Trophoblast cell (in vitro differentiated cells and primary cell): ENCODE data around the gene PRR5.

Source experiments
- DNase-seq, 2 donors: peaks; one replicate each; pipeline ENCODE4 v3.0.0-alpha.2; 2016
- H2AFZ ChIP-seq: 2 replicates; pipeline ENCODE4 v1.6.1; 2013; ENCODE audit warnings: low read length, moderate library complexity, mild to moderate bottlenecking; ENCODE audit not compliant: insufficient read depth, poor library complexity
- H2AK5ac ChIP-seq: 2 replicates; pipeline ENCODE4 v1.6.1; 2013; ENCODE audit warnings: mild to moderate bottlenecking, low read length
- H2BK120ac ChIP-seq: 2 replicates; pipeline ENCODE4 v1.6.1; 2013; ENCODE audit warnings: low read length, mild to moderate bottlenecking, moderate library complexity; ENCODE audit not compliant: insufficient read depth, poor library complexity
- H2BK12ac ChIP-seq: 2 replicates; pipeline ENCODE4 v1.6.1; 2013; ENCODE audit warnings: mild to moderate bottlenecking, low read length, moderate library complexity
- H2BK5ac ChIP-seq: 2 replicates; pipeline ENCODE4 v1.6.1; 2013; ENCODE audit warnings: low read length, low read depth, moderate library complexity, mild to moderate bottlenecking; ENCODE audit not compliant: poor library complexity
- H3K14ac ChIP-seq: 2 replicates; pipeline ENCODE4 v1.6.1; 2013; ENCODE audit warnings: mild to moderate bottlenecking, low read length
- H3K18ac ChIP-seq: 2 replicates; pipeline ENCODE4 v1.6.1; 2013; ENCODE audit warnings: mild to moderate bottlenecking, low read length
- H3K23ac ChIP-seq: 2 replicates; pipeline ENCODE4 v1.6.1; 2013; ENCODE audit warnings: low read length
- H3K27ac ChIP-seq: 2 replicates; pipeline ENCODE4 v1.5.1; 2013; ENCODE audit warnings: low read depth, mild to moderate bottlenecking, inconsistent platforms, low read length, moderate library complexity
- H3K27me3 ChIP-seq: 2 replicates; pipeline ENCODE4 v1.6.1; 2013; ENCODE audit warnings: inconsistent platforms, mild to moderate bottlenecking, low read length, moderate library complexity; ENCODE audit not compliant: insufficient read depth
- H3K36me3 ChIP-seq, 2 experiments: 1 replicate in 1 of 2; 2 replicates in 1 of 2; pipeline ENCODE4 v1.6.1; 2013; ENCODE audit warnings: low read length in 2 of 2, mild to moderate bottlenecking in 2 of 2, moderate library complexity in 1 of 2; ENCODE audit not compliant: insufficient read depth in 2 of 2, control insufficient read depth in 1 of 2
- H3K4ac ChIP-seq: 2 replicates; pipeline ENCODE4 v1.6.1; 2013; ENCODE audit warnings: low read depth, mild to moderate bottlenecking, low read length, moderate library complexity
- H3K4me1 ChIP-seq, 2 experiments: 1 replicate in 1 of 2; 2 replicates in 1 of 2; pipeline ENCODE4 v1.6.1; 2013; ENCODE audit warnings: low read length in 2 of 2, mild to moderate bottlenecking in 2 of 2, moderate library complexity in 1 of 2; ENCODE audit not compliant: insufficient read depth in 2 of 2, control insufficient read depth in 1 of 2
- H3K4me2 ChIP-seq: 2 replicates; pipeline ENCODE4 v1.6.1; 2013; ENCODE audit warnings: inconsistent platforms, mild to moderate bottlenecking, low read length, moderate library complexity
- H3K4me3 ChIP-seq: 2 replicates; pipeline ENCODE4 v1.5.1; 2013; ENCODE audit warnings: mild to moderate bottlenecking, low read depth, low read length, inconsistent platforms
- H3K79me1 ChIP-seq: one replicate; pipeline ENCODE4 v1.6.1; 2013; ENCODE audit warnings: low read length
- H3K79me2 ChIP-seq: 2 replicates; pipeline ENCODE4 v1.6.1; 2013; ENCODE audit warnings: low read length, mild to moderate bottlenecking; ENCODE audit not compliant: control insufficient read depth, insufficient read depth, poor library complexity
- H3K9ac ChIP-seq: 2 replicates; pipeline ENCODE4 v1.6.1; 2013; ENCODE audit warnings: mild to moderate bottlenecking, low read length
- H3K9me3 ChIP-seq: 2 replicates; pipeline ENCODE4 v1.6.1; 2013; ENCODE audit warnings: low read depth, mild to moderate bottlenecking, control low read depth, inconsistent platforms, low read length; ENCODE audit not compliant: insufficient read depth
- H4K12ac ChIP-seq: 2 replicates; pipeline ENCODE4 v1.6.1; 2013; ENCODE audit warnings: low read depth, mild to moderate bottlenecking, low read length, moderate library complexity
- H4K8ac ChIP-seq: 2 replicates; pipeline ENCODE4 v1.6.1; 2013; ENCODE audit warnings: low read depth, mild to moderate bottlenecking, low read length, moderate library complexity
- H4K91ac ChIP-seq: one replicate; pipeline ENCODE4 v1.6.1; 2013; ENCODE audit warnings: low read depth, mild to moderate bottlenecking, low read length, moderate library complexity
- WGBS: extraction: QIAGEN DNeasy Blood & Tissue Kit; methylation state at CpG from one replicate; pipeline ENCODE4 v1.1.7; 2013; ENCODE audit warnings: missing lambda C conversion rate; ENCODE audit not compliant: insufficient read length, insufficient coverage; ENCODE audit errors: extremely low coverage; 5-methylcytosine and 5-hydroxymethylcytosine counted together

The PRR5 gene

DNA sequence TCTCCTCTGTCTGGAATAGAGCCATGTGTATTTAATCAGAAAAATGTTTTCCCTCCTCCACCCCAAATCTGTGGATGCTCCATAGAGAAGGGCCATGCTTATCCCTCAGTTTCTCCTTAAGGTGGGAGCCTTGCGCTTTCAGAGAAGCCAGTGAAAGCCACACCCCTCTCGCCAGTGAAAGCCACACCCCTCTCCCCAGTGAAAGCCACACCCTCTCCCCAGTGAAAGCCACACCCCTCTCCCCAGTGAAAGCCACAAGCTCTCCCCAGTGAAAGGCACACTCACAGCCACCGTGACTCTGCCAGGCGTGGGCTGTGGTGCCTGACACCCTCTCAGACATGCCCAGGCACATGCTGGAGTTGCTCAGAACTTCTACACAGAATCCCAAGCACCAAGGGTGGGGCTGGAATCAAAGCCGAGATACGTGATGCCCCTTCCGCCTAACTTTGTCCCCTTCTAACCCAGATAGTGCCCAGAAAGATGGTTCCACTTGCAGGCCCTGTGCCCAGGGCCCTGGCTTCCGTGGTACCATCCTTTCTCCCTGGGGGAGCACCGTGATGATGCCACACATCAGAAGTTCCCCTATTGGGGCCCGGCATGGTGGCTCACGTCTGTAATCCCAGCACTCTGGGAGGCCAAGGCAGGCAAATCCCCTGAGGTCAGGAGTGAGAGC is 16.5 kb upstream of the PRR5 start:
- peak overlapping the region; percentile 4 for H3K14ac ChIP-seq
- WGBS, result no CpG with 5 or more reads among the region's 11 CpGs
- DNase-seq, result peak in 1 of 2 donors; percentile 15
- no peak overlapping the region for H3K27ac ChIP-seq
- no peak overlapping the region for H3K4me3 ChIP-seq
- H4K8ac ChIP-seq, result peak overlapping the region; percentile 44
- no peaks in the 10 kb centered on the region for H3K27me3 ChIP-seq
- peak overlapping the region; percentile 34 for H2BK12ac ChIP-seq
- peaks cover 25 to 28% of the 10 kb centered on the region in 2 experiments for H3K4me1 ChIP-seq
- H3K79me1 ChIP-seq, result peaks cover 18% of the 10 kb centered on the region
- peak overlapping the region; percentile 37 for H3K18ac ChIP-seq
- peak overlapping the region; percentile 1 for H2BK5ac ChIP-seq
- H4K12ac ChIP-seq, result no peak overlapping the region
- H2AK5ac ChIP-seq, result peak overlapping the region; percentile 14
- no peak overlapping the region for H2AFZ ChIP-seq
- H3K4me2 ChIP-seq, result no peak overlapping the region
- no peak overlapping the region for H3K4ac ChIP-seq
- H3K23ac ChIP-seq, result no peak overlapping the region
- no peak overlapping the region for H3K9ac ChIP-seq
- no peaks in the 10 kb centered on the region for H3K36me3 ChIP-seq
- no peaks in the 10 kb centered on the region for H3K9me3 ChIP-seq
- peak overlapping the region; percentile 3 for H2BK120ac ChIP-seq
- peak overlapping the region; percentile 36 for H4K91ac ChIP-seq
- no peaks in the 10 kb centered on the region for H3K79me2 ChIP-seq

DNA sequence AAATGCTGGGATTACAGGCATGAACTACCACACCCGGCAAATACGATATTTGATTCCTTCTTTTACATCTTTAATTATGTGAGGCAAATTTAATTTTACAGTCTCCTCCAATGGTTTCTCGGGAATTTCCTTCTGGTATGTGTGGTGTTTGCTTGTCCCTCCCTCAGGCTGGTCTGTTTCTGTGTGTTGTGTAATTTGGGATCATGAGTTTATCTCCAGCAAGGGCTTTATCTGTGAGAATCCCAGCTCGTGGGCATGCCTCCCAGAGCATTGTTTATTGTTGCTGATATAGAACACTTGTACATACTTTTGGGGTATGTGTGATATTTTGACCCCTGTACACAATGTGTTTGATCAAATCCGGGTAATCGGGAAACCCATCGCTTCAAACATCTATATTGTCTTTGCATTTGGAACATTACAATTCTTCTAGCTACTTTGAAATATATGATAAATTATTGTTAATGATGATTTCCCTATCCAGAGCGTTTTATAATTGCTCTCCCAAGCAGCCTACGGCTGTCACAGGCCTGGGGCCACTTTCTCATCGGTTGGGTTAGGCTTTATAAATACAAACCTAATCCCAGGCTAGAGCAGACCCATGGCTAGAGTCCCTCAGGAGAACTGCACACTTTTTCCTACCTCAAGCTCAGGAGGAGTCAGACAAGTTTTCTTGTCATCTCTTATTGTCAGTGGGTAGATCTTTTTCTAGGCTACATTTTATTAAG is 15.0 kb upstream of the PRR5 start:
- no CpG with 5 or more reads among the region's 10 CpGs for WGBS
- H3K4me1 ChIP-seq, result peaks cover 30 to 40% of the 10 kb centered on the region in 2 experiments
- no peak overlapping the region for H3K18ac ChIP-seq
- no peak overlapping the region for H3K4ac ChIP-seq
- no peaks in the 10 kb centered on the region for H3K9me3 ChIP-seq
- H2AK5ac ChIP-seq, result no peak overlapping the region
- H3K23ac ChIP-seq, result no peak overlapping the region
- H4K8ac ChIP-seq, result no peak overlapping the region
- no peak overlapping the region for H2AFZ ChIP-seq
- H2BK120ac ChIP-seq, result no peak overlapping the region
- H3K4me2 ChIP-seq, result no peak overlapping the region
- no peak overlapping the region for H4K12ac ChIP-seq
- H3K14ac ChIP-seq, result no peak overlapping the region
- H3K27ac ChIP-seq, result peak overlapping the region; percentile 64
- H3K79me2 ChIP-seq, result peaks cover 2% of the 10 kb centered on the region
- H2BK12ac ChIP-seq, result no peak overlapping the region
- H3K36me3 ChIP-seq, result no peaks in the 10 kb centered on the region
- H3K79me1 ChIP-seq, result peaks cover 25% of the 10 kb centered on the region
- H4K91ac ChIP-seq, result no peak overlapping the region
- H3K4me3 ChIP-seq, result no peak overlapping the region
- peak; percentile 85 to 94 for DNase-seq
- H3K27me3 ChIP-seq, result no peaks in the 10 kb centered on the region
- H3K9ac ChIP-seq, result no peak overlapping the region
- no peak overlapping the region for H2BK5ac ChIP-seq

DNA sequence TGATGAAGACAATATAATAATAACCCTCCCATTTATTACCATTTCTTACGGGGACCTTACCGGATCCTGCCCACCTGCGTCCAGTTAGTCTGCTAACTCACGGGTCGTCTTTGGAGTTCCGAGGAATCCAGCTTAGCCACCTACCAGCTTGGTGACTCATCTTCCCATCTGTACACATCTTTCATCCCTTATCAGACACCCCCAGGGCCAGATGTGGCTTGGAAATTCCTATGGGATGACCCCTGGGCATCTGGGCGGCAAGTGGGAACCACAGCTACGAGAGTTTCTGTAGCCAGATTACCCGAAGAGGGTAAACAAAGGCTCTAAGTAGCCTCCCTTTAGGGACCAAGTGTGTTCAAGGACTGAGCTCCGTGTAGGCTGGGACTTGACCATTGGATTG is 12.8 kb upstream of the PRR5 start:
- no peak overlapping the region for H3K9ac ChIP-seq
- no peaks in the 10 kb centered on the region for H3K27me3 ChIP-seq
- H2BK12ac ChIP-seq, result peak overlapping the region; percentile 15
- H4K12ac ChIP-seq, result no peak overlapping the region
- H2AK5ac ChIP-seq, result peak overlapping the region; percentile 13
- H2BK5ac ChIP-seq, result peak overlapping the region; percentile 24
- peaks cover 2% of the 10 kb centered on the region for H3K9me3 ChIP-seq
- peak overlapping the region; percentile 17 for H3K4me2 ChIP-seq
- no peak overlapping the region for H3K4me3 ChIP-seq
- H3K36me3 ChIP-seq, result no peaks in the 10 kb centered on the region
- H3K18ac ChIP-seq, result no peak overlapping the region
- peak; percentile 96 to 98 for DNase-seq
- peaks cover 2% of the 10 kb centered on the region for H3K79me2 ChIP-seq
- no peak overlapping the region for H3K23ac ChIP-seq
- no peak overlapping the region for H4K8ac ChIP-seq
- peaks cover 42 to 45% of the 10 kb centered on the region in 2 experiments for H3K4me1 ChIP-seq
- H4K91ac ChIP-seq, result peak overlapping the region; percentile 41
- H3K79me1 ChIP-seq, result peaks cover 27% of the 10 kb centered on the region
- no peak overlapping the region for H2AFZ ChIP-seq
- H2BK120ac ChIP-seq, result peak overlapping the region; percentile 37
- H3K14ac ChIP-seq, result peak overlapping the region; percentile 35
- H3K4ac ChIP-seq, result no peak overlapping the region
- no CpG with 5 or more reads among the region's 10 CpGs for WGBS
- peak overlapping the region; percentile 50 for H3K27ac ChIP-seq

GRCh38 chr22:44689915-44690524 is 12.0 kb upstream of the PRR5 start:
- H3K4me2 ChIP-seq, result no peak overlapping the region
- H2BK12ac ChIP-seq, result peak overlapping the region; percentile 89
- peak overlapping the region; percentile 36 for H4K8ac ChIP-seq
- H3K36me3 ChIP-seq, result no peaks in the 10 kb centered on the region
- peak overlapping the region; percentile 16 for H3K14ac ChIP-seq
- H3K4me3 ChIP-seq, result no peak overlapping the region
- DNase-seq, result no peak
- H3K79me1 ChIP-seq, result peaks cover 22% of the 10 kb centered on the region
- peak overlapping the region; percentile 6 for H3K18ac ChIP-seq
- no peak overlapping the region for H4K12ac ChIP-seq
- H3K27me3 ChIP-seq, result no peaks in the 10 kb centered on the region
- H2AK5ac ChIP-seq, result peak overlapping the region; percentile 83
- H2BK5ac ChIP-seq, result peak overlapping the region; percentile 11
- peaks cover 2% of the 10 kb centered on the region for H3K79me2 ChIP-seq
- H3K9ac ChIP-seq, result no peak overlapping the region
- peak overlapping the region; percentile 92 for H2BK120ac ChIP-seq
- H3K9me3 ChIP-seq, result peaks cover 2% of the 10 kb centered on the region
- no peak overlapping the region for H3K23ac ChIP-seq
- H4K91ac ChIP-seq, result peak overlapping the region; percentile 57
- no peak overlapping the region for H3K27ac ChIP-seq
- WGBS, result no CpG with 5 or more reads among the region's 9 CpGs
- H3K4ac ChIP-seq, result peak overlapping the region; percentile 21
- H3K4me1 ChIP-seq, result peaks cover 36 to 40% of the 10 kb centered on the region in 2 experiments
- H2AFZ ChIP-seq, result no peak overlapping the region
